HG03575 (cell line): ENCODE results near the gene ABCG2.

Source experiments
- ATAC-seq: cut with Tn5 transposase; IDR thresholded peaks from one replicate; pipeline ENCODE4 v1.9.1; 2021; ENCODE audit not compliant: unreplicated experiment, insufficient number of reproducible peaks, low FRiP score; ENCODE audit errors: extremely low read depth

The ABCG2 gene

GRCh38 chr4:88158489-88159228 is at the start of gene ABCG2:
TSS of gene ABCG2 (minus strand) at chr4:88158639. CDS start at chr4:88139995, 18,644 bp downstream.
- no peak for ATAC-seq

GRCh38 chr4:88208156-88208555 is 49.7 kb upstream of the ABCG2 start:
- no peak for ATAC-seq

GRCh38 chr4:88207171-88207570 is 48.7 kb upstream of the ABCG2 start:
- ATAC-seq = no peak

GRCh38 chr4:88204882-88205281 is 46.4 kb upstream of the ABCG2 start:
- ATAC-seq = no peak

GRCh38 chr4:88202443-88202842 is 44.0 kb upstream of the ABCG2 start:
- ATAC-seq = no peak

GRCh38 chr4:88200186-88200585 is 41.7 kb upstream of the ABCG2 start:
- ATAC-seq = no peak

GRCh38 chr4:88196523-88197185 is 38.2 kb upstream of the ABCG2 start:
- no peak for ATAC-seq

GRCh38 chr4:88196013-88196365 is 37.5 kb upstream of the ABCG2 start:
- ATAC-seq = no peak

- no peak for ATAC-seq
Observed at GRCh38 chr4:88195328-88196012, 37.0 kb upstream of the ABCG2 start.

- ATAC-seq = no peak
Observed at GRCh38 chr4:88191404-88191803, 33.0 kb upstream of the ABCG2 start.

GRCh38 chr4:88189881-88190585 is 31.6 kb upstream of the ABCG2 start:
- ATAC-seq = no peak

GRCh38 chr4:88189418-88189738 is 30.9 kb upstream of the ABCG2 start:
- ATAC-seq = no peak

GRCh38 chr4:88188738-88189417 is 30.4 kb upstream of the ABCG2 start:
- no peak for ATAC-seq

- ATAC-seq = no peak
Observed at GRCh38 chr4:88187766-88188165, 29.3 kb upstream of the ABCG2 start.

- no peak for ATAC-seq
Observed at GRCh38 chr4:88185906-88186305, 27.5 kb upstream of the ABCG2 start.

- ATAC-seq = no peak
Observed at GRCh38 chr4:88179261-88179660, 20.8 kb upstream of the ABCG2 start.

GRCh38 chr4:88178626-88179231 is 20.3 kb upstream of the ABCG2 start:
- ATAC-seq = no peak

GRCh38 chr4:88177983-88178625 is 19.7 kb upstream of the ABCG2 start:
- ATAC-seq = no peak
